ENCODE results near the gene HES7. TPM values are rescaled to one million over a fixed set of nuclear protein-coding genes. Genes with fewer than 3 reads are reported as not detected.
A peak's percentile ranks its signal among the peaks of the same experiment; 100 is the strongest.

The HES7 gene
- polyA plus RNA-seq, 2 of the 4 experiments (the other 2 are of a cell fraction): 0.56 to 0.72 TPM

GRCh38 chr17:8074554-8074953 is 49.4 kb downstream of the HES7 start:
- Histone ChIP-seq H3K4me2 (peak overlapping the region; percentile 87; the same call in 2 of the 3 replicates), H3K9me3 (no peaks in the 10 kb centered on the region), H3K4me1 (peaks cover 10% of the 10 kb centered on the region), H3K4me3 (no peak overlapping the region), H3K27ac (no peak overlapping the region)
- DNase-seq (ENCODE audit: low read depth in 1 of 2, low spot score in 1 of 2): no peak
- ChIA-PET CTCF (interaction anchor here (0.6 to 27.4 kb wide), 41 partner anchors 14 to 419 kb away, joined by 3 to 1490 read pairs (median 4); partner anchors contain the start of genes ALOX12B, ALOXE3, CNTROB and EFNB3), POLR2A (interaction anchor here (0.6 kb wide), 1 partner anchor 1590 kb away, joined by 3 read pairs; no protein-coding TSS in a partner anchor)
- peak in 1 of 2 experiments; percentile 2; a peak in 2 of 6 replicates for ATAC-seq
- 23% methylated on average over 7 of the region's 7 CpGs for WGBS (ENCODE audit: missing lambda C conversion rate)
- no peak for TF ChIP-seq RNF2 (IDR thresholded peaks at IDR 0.05; ENCODE audit: borderline replicate concordance, low read depth)
- no peak for FAIRE-seq

DNA sequence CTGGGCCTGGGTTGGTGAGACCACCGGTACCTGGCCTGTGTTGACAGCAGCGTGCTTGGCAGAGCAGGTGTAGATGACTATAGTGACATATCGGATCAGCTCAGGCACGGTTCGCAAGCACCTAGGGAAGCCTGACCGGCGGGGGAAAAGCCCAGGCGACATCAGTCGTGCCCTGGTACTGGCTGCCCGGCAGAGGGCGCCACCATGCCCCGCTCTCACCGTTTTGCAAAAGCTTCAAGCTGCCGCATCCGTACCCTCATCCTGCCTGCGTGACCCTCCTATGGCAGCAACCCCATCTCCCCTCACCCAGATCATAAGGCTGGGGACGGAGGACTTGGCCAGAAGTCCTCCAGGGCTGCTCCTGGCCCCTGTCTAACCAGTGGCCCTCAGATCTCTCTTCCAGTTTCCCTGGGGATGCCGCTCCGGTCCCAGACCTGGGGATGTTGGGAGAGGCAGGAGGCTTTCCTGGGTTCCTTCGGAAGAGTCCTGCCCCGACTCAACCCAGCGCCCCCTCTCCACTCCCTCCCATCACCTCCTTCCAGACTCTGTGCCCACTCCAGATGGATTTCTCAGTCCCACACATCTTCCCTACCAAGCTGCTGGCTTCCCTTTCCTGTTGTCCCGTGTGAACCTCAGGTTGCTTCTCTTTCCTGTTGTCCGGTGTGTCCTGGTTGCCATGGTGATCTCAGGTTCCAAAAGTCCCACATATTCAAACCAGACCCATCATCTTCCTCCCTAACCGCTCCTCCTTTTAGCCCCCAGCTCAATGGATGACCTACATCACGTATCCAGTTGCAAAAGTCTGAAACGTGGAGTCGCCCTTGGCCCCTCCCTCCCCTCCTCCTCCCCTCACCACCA is 50.0 kb downstream of the HES7 start:
- peak overlapping the region; percentile 87 for H3K4me2 ChIP-seq
- peak; percentile 84 to 91 for DNase-seq (ENCODE audit: low read depth in 1 of 2, low spot score in 1 of 2)
- ChIA-PET CTCF (interaction anchor here (0.6 to 27.4 kb wide), 59 partner anchors 14 to 420 kb away, joined by 3 to 1490 read pairs (median 4); partner anchors contain the start of genes ALOX12B, ALOXE3, CNTROB and EFNB3), POLR2A (interaction anchor here (0.5 to 0.8 kb wide), 4 partner anchors 12 to 1591 kb away, joined by 3 to 4 read pairs (median 3); partner anchors contain the start of gene ALOX12B)
- H3K27ac ChIP-seq: peak overlapping the region in 1 of 2 experiments; percentile 27; a peak in 2 of 6 replicates
- H3K4me3 ChIP-seq: peak overlapping the region; percentile 34
- WGBS (ENCODE audit: missing lambda C conversion rate): 4% methylated on average over 27 of the region's 28 CpGs
- peak; percentile 75 to 92 for ATAC-seq
- FAIRE-seq: peak; percentile 91
- no peak for TF ChIP-seq NR3C1 (IDR thresholded peaks at IDR 0.05)
- TF ChIP-seq TFCP2L1 (CRISPR knock-in tag; IDR thresholded peaks at IDR 0.05): 0 out of 2 replicates have a peak, but pooled peaks have one; percentile 59
- peak; percentile 35 to 42; a peak in 2 of 5 replicates for TF ChIP-seq RAD21 (conservative IDR thresholded peaks at IDR 0.05 in 1 of 2, IDR thresholded peaks at IDR 0.05 in 1 of 2)
- TF ChIP-seq, protein P1, sequence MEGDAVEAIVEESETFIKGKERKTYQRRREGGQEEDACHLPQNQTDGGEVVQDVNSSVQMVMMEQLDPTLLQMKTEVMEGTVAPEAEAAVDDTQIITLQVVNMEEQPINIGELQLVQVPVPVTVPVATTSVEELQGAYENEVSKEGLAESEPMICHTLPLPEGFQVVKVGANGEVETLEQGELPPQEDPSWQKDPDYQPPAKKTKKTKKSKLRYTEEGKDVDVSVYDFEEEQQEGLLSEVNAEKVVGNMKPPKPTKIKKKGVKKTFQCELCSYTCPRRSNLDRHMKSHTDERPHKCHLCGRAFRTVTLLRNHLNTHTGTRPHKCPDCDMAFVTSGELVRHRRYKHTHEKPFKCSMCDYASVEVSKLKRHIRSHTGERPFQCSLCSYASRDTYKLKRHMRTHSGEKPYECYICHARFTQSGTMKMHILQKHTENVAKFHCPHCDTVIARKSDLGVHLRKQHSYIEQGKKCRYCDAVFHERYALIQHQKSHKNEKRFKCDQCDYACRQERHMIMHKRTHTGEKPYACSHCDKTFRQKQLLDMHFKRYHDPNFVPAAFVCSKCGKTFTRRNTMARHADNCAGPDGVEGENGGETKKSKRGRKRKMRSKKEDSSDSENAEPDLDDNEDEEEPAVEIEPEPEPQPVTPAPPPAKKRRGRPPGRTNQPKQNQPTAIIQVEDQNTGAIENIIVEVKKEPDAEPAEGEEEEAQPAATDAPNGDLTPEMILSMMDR (IDR thresholded peaks at IDR 0.05): peak; percentile 97
- peak; percentile 60 for TF ChIP-seq SMC3 (IDR thresholded peaks at IDR 0.05)
- no peaks in the 10 kb centered on the region for H3K9me3 ChIP-seq
- peaks cover 15% of the 10 kb centered on the region for H3K4me1 ChIP-seq

- ATAC-seq (peak; percentile 4 to 17; a peak in 3 of 6 replicates), FAIRE-seq (no peak), DNase-seq (ENCODE audit: low read depth in 1 of 2, low spot score in 1 of 2) (no peak)
- ChIA-PET POLR2A (interaction anchor here (0.7 kb wide), 1 partner anchor 13 kb away, joined by 3 read pairs; no protein-coding TSS in a partner anchor), CTCF (interaction anchor here (0.6 to 27.4 kb wide), 43 partner anchors 13 to 326 kb away, joined by 3 to 1490 read pairs (median 4); partner anchors contain the start of genes ALOX12B, ALOXE3, CNTROB and RNF227)
- H3K27ac ChIP-seq: no peak overlapping the region; a peak in 2 of 6 replicates
- TF ChIP-seq RCOR1 (IDR thresholded peaks at IDR 0.05; ENCODE audit: low read depth, low read length) (no peak), FOSL2 (IDR thresholded peaks at IDR 0.05) (no peak), FOSL2 (CRISPR knock-in tag; IDR thresholded peaks at IDR 0.05) (no peak), EHF (CRISPR knock-in tag; IDR thresholded peaks at IDR 0.05) (no peak)
- TF ChIP-seq, protein P2, sequence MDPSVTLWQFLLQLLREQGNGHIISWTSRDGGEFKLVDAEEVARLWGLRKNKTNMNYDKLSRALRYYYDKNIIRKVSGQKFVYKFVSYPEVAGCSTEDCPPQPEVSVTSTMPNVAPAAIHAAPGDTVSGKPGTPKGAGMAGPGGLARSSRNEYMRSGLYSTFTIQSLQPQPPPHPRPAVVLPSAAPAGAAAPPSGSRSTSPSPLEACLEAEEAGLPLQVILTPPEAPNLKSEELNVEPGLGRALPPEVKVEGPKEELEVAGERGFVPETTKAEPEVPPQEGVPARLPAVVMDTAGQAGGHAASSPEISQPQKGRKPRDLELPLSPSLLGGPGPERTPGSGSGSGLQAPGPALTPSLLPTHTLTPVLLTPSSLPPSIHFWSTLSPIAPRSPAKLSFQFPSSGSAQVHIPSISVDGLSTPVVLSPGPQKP (IDR thresholded peaks at IDR 0.05; ENCODE audit: low read depth, low read length): no peak
- TF ChIP-seq, protein P3, sequence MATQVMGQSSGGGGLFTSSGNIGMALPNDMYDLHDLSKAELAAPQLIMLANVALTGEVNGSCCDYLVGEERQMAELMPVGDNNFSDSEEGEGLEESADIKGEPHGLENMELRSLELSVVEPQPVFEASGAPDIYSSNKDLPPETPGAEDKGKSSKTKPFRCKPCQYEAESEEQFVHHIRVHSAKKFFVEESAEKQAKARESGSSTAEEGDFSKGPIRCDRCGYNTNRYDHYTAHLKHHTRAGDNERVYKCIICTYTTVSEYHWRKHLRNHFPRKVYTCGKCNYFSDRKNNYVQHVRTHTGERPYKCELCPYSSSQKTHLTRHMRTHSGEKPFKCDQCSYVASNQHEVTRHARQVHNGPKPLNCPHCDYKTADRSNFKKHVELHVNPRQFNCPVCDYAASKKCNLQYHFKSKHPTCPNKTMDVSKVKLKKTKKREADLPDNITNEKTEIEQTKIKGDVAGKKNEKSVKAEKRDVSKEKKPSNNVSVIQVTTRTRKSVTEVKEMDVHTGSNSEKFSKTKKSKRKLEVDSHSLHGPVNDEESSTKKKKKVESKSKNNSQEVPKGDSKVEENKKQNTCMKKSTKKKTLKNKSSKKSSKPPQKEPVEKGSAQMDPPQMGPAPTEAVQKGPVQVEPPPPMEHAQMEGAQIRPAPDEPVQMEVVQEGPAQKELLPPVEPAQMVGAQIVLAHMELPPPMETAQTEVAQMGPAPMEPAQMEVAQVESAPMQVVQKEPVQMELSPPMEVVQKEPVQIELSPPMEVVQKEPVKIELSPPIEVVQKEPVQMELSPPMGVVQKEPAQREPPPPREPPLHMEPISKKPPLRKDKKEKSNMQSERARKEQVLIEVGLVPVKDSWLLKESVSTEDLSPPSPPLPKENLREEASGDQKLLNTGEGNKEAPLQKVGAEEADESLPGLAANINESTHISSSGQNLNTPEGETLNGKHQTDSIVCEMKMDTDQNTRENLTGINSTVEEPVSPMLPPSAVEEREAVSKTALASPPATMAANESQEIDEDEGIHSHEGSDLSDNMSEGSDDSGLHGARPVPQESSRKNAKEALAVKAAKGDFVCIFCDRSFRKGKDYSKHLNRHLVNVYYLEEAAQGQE (IDR thresholded peaks at IDR 0.05): no peak
- peak overlapping the region; percentile 34; the same call in 1 of the 3 replicates for H3K4me3 ChIP-seq
- WGBS (ENCODE audit: missing lambda C conversion rate): 64% methylated on average over 33 of the region's 40 CpGs
- H3K4me1 ChIP-seq: peaks cover 16% of the 10 kb centered on the region
- peak overlapping the region; percentile 87 for H3K4me2 ChIP-seq
- no peaks in the 10 kb centered on the region for H3K9me3 ChIP-seq
Observed at GRCh38 chr17:8072729-8073461, 51.0 kb downstream of the HES7 start.

Data from A549 (cell line).